Calu3 (cell line): ENCODE measurements around the gene PAX8. TPM values are rescaled to one million over a fixed set of nuclear protein-coding genes. Genes with fewer than 3 reads are reported as not detected.
A peak's percentile ranks its signal among the peaks of the same experiment; 100 is the strongest.

Experiments used
- BruUV-seq: library from RNA; stranded (reverse); fragments of 400-500 nt; replicated peaks from 2 replicates; lab custom pipeline; 2021; lab: Mats Ljungman, UMichigan
- CTCF ChIA-PET: fragments of 300-600 bp; sonication (Branson Sonifier 250); formaldehyde crosslinking; loops from one replicate; lab custom pipeline; 2022; ENCODE audit warnings: antibody characterized with exemption; lab: Charles Lee
- DNase-seq: peaks from one replicate; pipeline ENCODE4 v3.0.0; 2022
- H3K27ac Mint-ChIP-seq: one replicate; pipeline ENCODE4 v1.8.0; 2022; ENCODE audit warnings: mixed read lengths; ENCODE audit not compliant: unreplicated experiment
- H3K27me3 Mint-ChIP-seq: one replicate; pipeline ENCODE4 v1.8.0; 2022; ENCODE audit warnings: mixed read lengths; ENCODE audit not compliant: unreplicated experiment
- H3K36me3 Mint-ChIP-seq: one replicate; pipeline ENCODE4 v1.8.0; 2022; ENCODE audit warnings: mild to moderate bottlenecking, moderate library complexity, mixed read lengths; ENCODE audit not compliant: insufficient read depth, unreplicated experiment
- H3K4me1 Mint-ChIP-seq: one replicate; pipeline ENCODE4 v1.8.0; 2022; ENCODE audit warnings: mild to moderate bottlenecking, low read depth, mixed read lengths; ENCODE audit not compliant: unreplicated experiment
- H3K4me3 Mint-ChIP-seq: one replicate; pipeline ENCODE4 v1.8.0; 2022; ENCODE audit warnings: mild to moderate bottlenecking, low read depth, moderate library complexity, mixed read lengths; ENCODE audit not compliant: unreplicated experiment
- H3K9me3 Mint-ChIP-seq: one replicate; pipeline ENCODE4 v1.8.0; 2022; ENCODE audit warnings: low read depth, mixed read lengths; ENCODE audit not compliant: unreplicated experiment
- CTCF ChIP-seq: fragments of 200-600 bp; IDR thresholded peaks from one replicate; pipeline ENCODE4 v1.8.0; 2022; ENCODE audit warnings: antibody characterized with exemption; ENCODE audit not compliant: unreplicated experiment
- intact Hi-C: fragments of 100-400 bp; cut with micrococcal nuclease; formaldehyde crosslinking; loops from one replicate; pipeline ENCODE4 v1.10.0; 2022; ENCODE audit not compliant: unreplicated experiment
- total RNA-seq: library from RNA; stranded (reverse); gene quantifications from 2 replicates; pipeline ENCODE4 v1.2.3, GENCODE V29; 2022

Gene PAX8
- total RNA-seq, 1 experiment from 2014 or later = 12.2 TPM

GRCh38 chr2:113206251-113206650, 72.5 kb downstream of the PAX8 start:
- BruUV-seq = no TSS peak
- H3K36me3 Mint-ChIP-seq = peaks cover 30% of the 10 kb centered on the region
- no peaks in the 10 kb centered on the region for H3K9me3 Mint-ChIP-seq
- no peak for TF ChIP-seq CTCF
- no peaks in the 10 kb centered on the region for H3K27me3 Mint-ChIP-seq
- no peak overlapping the region for H3K27ac Mint-ChIP-seq
- H3K4me1 Mint-ChIP-seq = peaks cover 31% of the 10 kb centered on the region
- intact Hi-C loops = no loop called here
- CTCF ChIA-PET = no interaction called here
- H3K4me3 Mint-ChIP-seq = no peak overlapping the region
- DNase-seq = no peak

- CTCF ChIA-PET = interaction anchor here (0.6 to 3.4 kb wide), 20 partner anchors 13 to 204 kb away, joined by 3 to 33 read pairs (median 5); no protein-coding TSS in a partner anchor
- peak; percentile 87 for DNase-seq
- Mint-ChIP-seq H3K27ac (peak overlapping the region; percentile 65), H3K27me3 (no peaks in the 10 kb centered on the region), H3K36me3 (peaks cover 36% of the 10 kb centered on the region), H3K9me3 (no peaks in the 10 kb centered on the region), H3K4me1 (peaks cover 15% of the 10 kb centered on the region), H3K4me3 (no peak overlapping the region)
- intact Hi-C loops = loop anchor here (1.0 to 2.0 kb wide), 4 partner anchors 36 to 187 kb away; no protein-coding TSS in a partner anchor
- BruUV-seq = no TSS peak
- TF ChIP-seq CTCF = peak; percentile 83
These were observed 74.7 kb downstream of the PAX8 start for GRCh38 chr2:113203901-113204519.

GRCh38 chr2:113203217-113203530, 75.5 kb downstream of the PAX8 start:
- CTCF ChIA-PET = interaction anchor here (1.8 to 3.4 kb wide), 4 partner anchors 33 to 65 kb away, joined by 13 to 20 read pairs (median 16); no protein-coding TSS in a partner anchor
- Mint-ChIP-seq H3K36me3 (peaks cover 41% of the 10 kb centered on the region), H3K4me1 (peaks cover 15% of the 10 kb centered on the region), H3K27ac (no peak overlapping the region), H3K27me3 (no peaks in the 10 kb centered on the region), H3K4me3 (no peak overlapping the region), H3K9me3 (no peaks in the 10 kb centered on the region)
- no peak for DNase-seq
- intact Hi-C loops = no loop called here
- no peak for TF ChIP-seq CTCF
- no TSS peak for BruUV-seq

GRCh38 chr2:113202305-113203216, 76.2 kb downstream of the PAX8 start:
- BruUV-seq = no TSS peak
- intact Hi-C loops = no loop called here
- Mint-ChIP-seq H3K4me3 (no peak overlapping the region), H3K27me3 (no peaks in the 10 kb centered on the region), H3K27ac (no peak overlapping the region), H3K36me3 (peaks cover 42% of the 10 kb centered on the region), H3K4me1 (peaks cover 15% of the 10 kb centered on the region), H3K9me3 (no peaks in the 10 kb centered on the region)
- CTCF ChIA-PET = interaction anchor here (0.7 to 3.4 kb wide), 6 partner anchors 9 to 187 kb away, joined by 3 to 20 read pairs (median 10); no protein-coding TSS in a partner anchor
- DNase-seq = no peak
- no peak for TF ChIP-seq CTCF
